Uterus (tissue), 2 donors: ENCODE data around the gene MCM9.

Experiments used
- CTCF ChIP-seq, 4 experiments: fragments of 200-600 bp in 2 of 4; fragments of 450-650 bp in 2 of 4; sonication (generic) in 2 of 4; IDR thresholded peaks; one replicate each; pipeline ENCODE4 v1.5.1; 2016 to 2019; ENCODE audit warnings: antibody characterized with exemption in 4 of 4, mild to moderate bottlenecking in 2 of 4, moderate library complexity in 1 of 4
- POLR2A ChIP-seq, 2 donors: fragments of 450-650 bp; IDR thresholded peaks; one replicate each; pipeline ENCODE4 v1.6.1; 2016; ENCODE audit warnings: antibody characterized with exemption in 2 of 2, mild to moderate bottlenecking in 1 of 2, moderate library complexity in 1 of 2

- TF ChIP-seq POLR2A (IDR thresholded peaks at IDR 0.05): no peak
- TF ChIP-seq CTCF (IDR thresholded peaks at IDR 0.05): no peak
Observed at GRCh38 chr6:118801257-118801656, 133.7 kb downstream of the MCM9 start.
